ENCODE data around the gene MANEAL.

GRCh38 chr1:37831809-37832208, 38.2 kb downstream of the MANEAL start:
- TF ChIP-seq POLR2A (IDR thresholded peaks at IDR 0.05): no peak
- no peak for TF ChIP-seq CTCF (IDR thresholded peaks at IDR 0.05)
- TF ChIP-seq POLR2AphosphoS5 (IDR thresholded peaks at IDR 0.05): no peak

Data from breast epithelium (tissue), 3 donors.